ENCODE measurements around the gene KASH5. TPM values are rescaled to one million over a fixed set of nuclear protein-coding genes. Genes with fewer than 3 reads are reported as not detected.

KASH5 gene
- total RNA-seq, 1 experiment from 2014 or later: not detected

- no peak for DNase-seq
- no peak for TF ChIP-seq CTCF (conservative IDR thresholded peaks at IDR 0.05)
- H3K27me3 Mint-ChIP-seq (ENCODE audit: low read depth): peaks cover 11% of the 10 kb centered on the region
- no peak overlapping the region for H3K14ac ChIP-seq (ENCODE audit: insufficient read depth, low read length)
- no peak overlapping the region for H3K4ac ChIP-seq (ENCODE audit: low read depth, low read length)
- H3K9me3 Mint-ChIP-seq: no peaks in the 10 kb centered on the region
- no peak overlapping the region for H2BK15ac ChIP-seq (ENCODE audit: low read depth, low read length)
- no peak overlapping the region; a peak in 2 of 7 replicates for H3K27ac Mint-ChIP-seq
- H3K9me3 ChIP-seq (ENCODE audit: control insufficient read depth, low read depth, low read length): no peaks in the 10 kb centered on the region
- H4K5ac ChIP-seq (ENCODE audit: insufficient read length, low read depth, low read length): no peak overlapping the region
- no peak overlapping the region for H3K4me3 Mint-ChIP-seq
- no peak overlapping the region for H3K27ac ChIP-seq (ENCODE audit: insufficient read length, low read depth, low read length)
- no peak overlapping the region for H4K8ac ChIP-seq (replicated peaks; ENCODE audit: insufficient read length, low read depth, low read length)
- no peak overlapping the region for H3K18ac ChIP-seq (ENCODE audit: insufficient read length, low read depth, low read length)
- no peaks in the 10 kb centered on the region; a peak in 1 of 7 replicates for H3K36me3 Mint-ChIP-seq (ENCODE audit: insufficient read depth in 1 of 3, low read depth in 3 of 3)
- H3K27me3 ChIP-seq (ENCODE audit: insufficient read depth, low read length): no peaks in the 10 kb centered on the region
- H3K4me1 Mint-ChIP-seq: peaks cover 37 to 38% of the 10 kb centered on the region in 2 experiments
- H3K4me1 ChIP-seq (ENCODE audit: insufficient read depth, low read length): peaks cover 6% of the 10 kb centered on the region; the same call in 1 of the 2 replicates
- H3K4me2 ChIP-seq (ENCODE audit: insufficient read depth, insufficient read length, low read length): no peak overlapping the region
- H2BK20ac ChIP-seq (ENCODE audit: low read depth, low read length, poor library complexity, severe bottlenecking): no peak overlapping the region
- no peak overlapping the region for H2BK120ac ChIP-seq (ENCODE audit: low read depth, low read length, poor library complexity, severe bottlenecking)
- peaks cover 1% of the 10 kb centered on the region for H4K20me1 ChIP-seq (ENCODE audit: control insufficient read depth, insufficient read depth, insufficient read length)
- no peaks in the 10 kb centered on the region for H3K79me1 ChIP-seq (ENCODE audit: insufficient read depth, low read depth, low read length, poor library complexity, severe bottlenecking)
- H3K79me2 ChIP-seq (ENCODE audit: insufficient read depth, low read length): no peaks in the 10 kb centered on the region
- H3K9ac ChIP-seq (ENCODE audit: extremely low read depth, insufficient read length, low read length): no peak overlapping the region
- H3T11ph ChIP-seq (ENCODE audit: low read length): no peak overlapping the region
- H2AFZ ChIP-seq (ENCODE audit: low read length): no peak overlapping the region
- no peak overlapping the region for H2AK5ac ChIP-seq (ENCODE audit: insufficient read length, low read length)
- H2BK5ac ChIP-seq (ENCODE audit: insufficient read length, low read length): no peak overlapping the region
- no peak overlapping the region for H3K23ac ChIP-seq (ENCODE audit: insufficient read length, low read depth, low read length)
- no peaks in the 10 kb centered on the region for H3K23me2 ChIP-seq (ENCODE audit: insufficient read length, low read depth, low read length, poor library complexity, severe bottlenecking)
- WGBS (ENCODE audit: extremely low coverage, insufficient read length, low lambda C conversion rate): no CpG with 5 or more reads among the region's 8 CpGs
- H4K91ac ChIP-seq (ENCODE audit: insufficient read length, low read depth, low read length): no peak overlapping the region
- no peak overlapping the region for H3K56ac ChIP-seq (ENCODE audit: insufficient read length, low read depth, low read length)
- no peak overlapping the region for H2BK12ac ChIP-seq (ENCODE audit: insufficient read length, low read depth, low read length)
Observed at GRCh38 chr19:49408816-49409440, 20.9 kb downstream of the KASH5 start.
